HepG2 (cell line): ENCODE data around the gene SLC9A5. TPM values are rescaled to one million over a fixed set of nuclear protein-coding genes. Genes with fewer than 3 reads are reported as not detected.
A peak's percentile ranks its signal among the peaks of the same experiment; 100 is the strongest.

ENCODE experiments used
- ADNP ChIP-seq: sonication (generic); formaldehyde crosslinking; IDR thresholded peaks from 2 replicates; pipeline ENCODE4 v1.4.0; 2020; ENCODE audit warnings: missing genetic modification reagents
- ATF5 ChIP-seq: sonication (generic); formaldehyde crosslinking; IDR thresholded peaks from 2 replicates; pipeline ENCODE4 v1.4.0; 2020; ENCODE audit warnings: mild to moderate bottlenecking, low read depth, missing genetic modification reagents
- CBX1 ChIP-seq: IDR thresholded peaks from one replicate; pipeline ENCODE4 v1.6.1; 2016; ENCODE audit warnings: antibody characterized with exemption, low read depth
- EED ChIP-seq: sonication (generic); formaldehyde crosslinking; IDR thresholded peaks from 2 replicates; pipeline ENCODE4 v1.5.0; 2020; ENCODE audit warnings: mild to moderate bottlenecking, missing genetic modification reagents
- FLYWCH1 ChIP-seq: sonication (generic); formaldehyde crosslinking; IDR thresholded peaks from 2 replicates; pipeline ENCODE4 v1.8.1; 2023; ENCODE audit warnings: mild to moderate bottlenecking, missing genetic modification reagents
- NCOA1 ChIP-seq: sonication (generic); formaldehyde crosslinking; IDR thresholded peaks from 2 replicates; pipeline ENCODE4 v1.9.0; 2021; ENCODE audit warnings: missing genetic modification reagents
- NR1H2 ChIP-seq: sonication (generic); formaldehyde crosslinking; IDR thresholded peaks from 2 replicates; pipeline ENCODE4 v1.8.1; 2022; ENCODE audit warnings: low read depth, missing genetic modification reagents, borderline replicate concordance
- NRL ChIP-seq: sonication (generic); formaldehyde crosslinking; IDR thresholded peaks from 2 replicates; pipeline ENCODE4 v1.5.0; 2020; ENCODE audit warnings: missing genetic modification reagents, mild to moderate bottlenecking, moderate library complexity, borderline replicate concordance
- PRDM10 ChIP-seq: sonication (generic); formaldehyde crosslinking; IDR thresholded peaks from 2 replicates; pipeline ENCODE4 v1.4.0; 2020; ENCODE audit warnings: low read depth, missing genetic modification reagents
- RBFOX2 ChIP-seq: fragments of 200-400 bp; formaldehyde crosslinking; IDR thresholded peaks from 2 replicates; pipeline ENCODE4 v1.6.1; 2017; ENCODE audit warnings: low read depth, mild to moderate bottlenecking, low read length
- SMAD9 ChIP-seq: sonication (generic); formaldehyde crosslinking; IDR thresholded peaks from 2 replicates; pipeline ENCODE4 v1.5.1; 2020; ENCODE audit warnings: mild to moderate bottlenecking, missing genetic modification reagents
- TCF7 ChIP-seq: sonication (generic); IDR thresholded peaks from 2 replicates; pipeline ENCODE4 v1.6.1; 2016; ENCODE audit warnings: antibody characterized with exemption, low read depth
- TGIF2 ChIP-seq: IDR thresholded peaks from 2 replicates; pipeline ENCODE4 v1.6.1; 2016; ENCODE audit warnings: control low read depth, missing compliant biosample characterization
- TRIM22 ChIP-seq: fragments of 450-650 bp; IDR thresholded peaks from 2 replicates; pipeline ENCODE4 v1.6.1; 2017
- ZHX2 ChIP-seq, 2 experiments: sonication (generic) in 1 of 2; formaldehyde crosslinking in 1 of 2; IDR thresholded peaks; 2 replicates each; pipeline versions ENCODE4 v1.6.1 to v1.9.0; 2014 to 2022; ENCODE audit warnings: antibody characterized with exemption in 1 of 2, borderline replicate concordance in 1 of 2, inconsistent platforms in 1 of 2, low read depth in 1 of 2, missing genetic modification reagents in 1 of 2
- ZNF597 ChIP-seq: sonication (generic); formaldehyde crosslinking; IDR thresholded peaks from 2 replicates; pipeline ENCODE4 v1.5.0; 2020; ENCODE audit warnings: missing genetic modification reagents
- polyA plus RNA-seq, 8 experiments: library from polyadenylated mRNA; depleted of rRNA in 3 of 8; stranded (reverse) in 7 of 8; unstranded in 1 of 8; fragments of >200 nt; fragmentation: Illumina TruSeq in 4 of 8; extraction: Trizol in 4 of 8; gene quantifications; 2 replicates each; pipeline versions ENCODE4 v1.2.1 to v1.2.3, GENCODE V29; 2011 to 2016; ENCODE audit warnings: low read depth in 4 of 8, missing spikeins in 1 of 8, mixed read lengths in 1 of 8; ENCODE audit not compliant: insufficient read depth in 1 of 8
- total RNA-seq, 5 experiments: library from RNA; depleted of rRNA; stranded (reverse); fragments of >200 nt; fragmentation: Illumina TruSeq; extraction: Trizol; gene quantifications; 2 replicates each; pipeline ENCODE4 v1.2.3, GENCODE V29; 2016; ENCODE audit warnings: low read depth in 1 of 5

Gene SLC9A5
- total and polyA plus RNA-seq, 2 of the 13 experiments (the other 11 are each of a cell fraction or from before 2014, with no cell fraction given), result 0.58 to 1.4 TPM

GRCh38 chr16:67246081-67246755 lies 2.6 kb upstream of the SLC9A5 start (continued):
- peak; percentile 73; the same call in 1 of the 2 replicates for TF ChIP-seq ZHX2 (IDR thresholded peaks at IDR 0.05; ENCODE audit: low read depth)
- TF ChIP-seq ZHX2 (CRISPR knock-in tag; IDR thresholded peaks at IDR 0.05; ENCODE audit: borderline replicate concordance), result no peak
- peak; percentile 96 for TF ChIP-seq NRL (CRISPR knock-in tag)
- peak; percentile 90 for TF ChIP-seq RBFOX2
- TF ChIP-seq EED (CRISPR knock-in tag), result peak; percentile 88; the same call in 1 of the 2 replicates
- peak; percentile 75; the same call in 1 of the 2 replicates for TF ChIP-seq FLYWCH1 (CRISPR knock-in tag)
- TF ChIP-seq ZNF597 (CRISPR knock-in tag), result no peak
- 0 out of 2 replicates have a peak, but pooled peaks have one; percentile 30 for TF ChIP-seq ADNP (CRISPR knock-in tag)
- TF ChIP-seq TGIF2, result peak; percentile 76; the same call in 1 of the 2 replicates
- TF ChIP-seq CBX1, result no peak
- peak; percentile 81; the same call in 1 of the 2 replicates for TF ChIP-seq PRDM10
- TF ChIP-seq TRIM22, result no peak
- peak; percentile 95 for TF ChIP-seq NCOA1 (CRISPR knock-in tag)
- no peak; the same call in 1 of the 2 replicates for TF ChIP-seq ATF5
- TF ChIP-seq SMAD9, result 0 out of 2 replicates have a peak, but pooled peaks have one; percentile 35
- TF ChIP-seq NR1H2 (CRISPR knock-in tag), result no peak
- TF ChIP-seq TCF7, result no peak
